LNCaP clone FGC (cell line): ENCODE data around the gene TBX20.

Experiments used
- DNase-seq: peaks from one replicate; pipeline ENCODE4 v3.0.0-alpha.2; 2011; ENCODE audit warnings: low read depth
- H3K4me3 ChIP-seq: 2 replicates; pipeline ENCODE4 v1.5.1; 2011; ENCODE audit warnings: mild to moderate bottlenecking, low read depth, low read length, control low read depth
- TF ChIP-seq, protein P1 (sequence below): IDR thresholded peaks from 2 replicates; pipeline ENCODE4 v1.5.1; 2012; ENCODE audit warnings: mild to moderate bottlenecking; ENCODE audit not compliant: control insufficient read depth, insufficient read depth; ENCODE audit errors: extremely low read depth

The TBX20 gene

DNA sequence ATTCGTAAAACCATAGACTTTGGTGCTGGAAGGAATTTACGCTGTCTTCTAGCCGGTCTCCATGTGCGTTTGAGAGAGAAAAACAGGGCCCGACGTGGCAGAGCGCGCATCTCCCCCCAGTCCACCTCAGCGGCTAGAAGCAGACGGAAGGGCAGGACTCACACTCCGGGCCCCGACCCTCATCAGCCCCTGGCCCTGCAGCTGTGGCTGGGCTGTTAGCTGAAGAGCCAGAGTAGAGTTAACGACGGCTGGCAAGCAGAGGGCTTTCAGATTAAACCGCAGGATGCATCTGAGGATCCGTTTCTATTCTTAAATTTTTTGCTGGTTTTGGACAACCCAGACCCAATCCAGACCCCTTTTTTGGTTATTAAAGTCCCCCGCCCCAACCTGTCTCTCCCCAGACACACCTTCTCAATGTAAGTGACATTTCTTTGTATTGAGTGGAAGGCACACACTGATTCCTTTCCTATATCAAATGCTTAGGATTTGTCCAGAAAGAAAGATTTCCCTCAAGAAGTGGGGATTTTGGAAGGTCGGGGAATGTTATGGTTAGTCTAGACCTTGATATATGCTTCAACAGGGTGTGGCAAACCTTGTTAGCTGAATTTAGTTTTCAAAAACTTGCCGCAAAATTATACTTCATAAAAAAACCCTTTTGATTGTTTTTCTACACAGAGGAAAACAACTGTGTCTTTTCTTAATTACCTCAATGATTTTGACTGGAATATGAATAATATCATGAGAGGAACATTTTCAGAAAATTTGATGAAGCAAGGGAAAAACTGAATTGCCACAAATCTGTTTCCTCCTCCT lies 1.7 kb upstream of the TBX20 start:
- no peak for DNase-seq
- TF ChIP-seq, protein P1, sequence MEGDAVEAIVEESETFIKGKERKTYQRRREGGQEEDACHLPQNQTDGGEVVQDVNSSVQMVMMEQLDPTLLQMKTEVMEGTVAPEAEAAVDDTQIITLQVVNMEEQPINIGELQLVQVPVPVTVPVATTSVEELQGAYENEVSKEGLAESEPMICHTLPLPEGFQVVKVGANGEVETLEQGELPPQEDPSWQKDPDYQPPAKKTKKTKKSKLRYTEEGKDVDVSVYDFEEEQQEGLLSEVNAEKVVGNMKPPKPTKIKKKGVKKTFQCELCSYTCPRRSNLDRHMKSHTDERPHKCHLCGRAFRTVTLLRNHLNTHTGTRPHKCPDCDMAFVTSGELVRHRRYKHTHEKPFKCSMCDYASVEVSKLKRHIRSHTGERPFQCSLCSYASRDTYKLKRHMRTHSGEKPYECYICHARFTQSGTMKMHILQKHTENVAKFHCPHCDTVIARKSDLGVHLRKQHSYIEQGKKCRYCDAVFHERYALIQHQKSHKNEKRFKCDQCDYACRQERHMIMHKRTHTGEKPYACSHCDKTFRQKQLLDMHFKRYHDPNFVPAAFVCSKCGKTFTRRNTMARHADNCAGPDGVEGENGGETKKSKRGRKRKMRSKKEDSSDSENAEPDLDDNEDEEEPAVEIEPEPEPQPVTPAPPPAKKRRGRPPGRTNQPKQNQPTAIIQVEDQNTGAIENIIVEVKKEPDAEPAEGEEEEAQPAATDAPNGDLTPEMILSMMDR = no peak
- H3K4me3 ChIP-seq = no peak overlapping the region

DNA sequence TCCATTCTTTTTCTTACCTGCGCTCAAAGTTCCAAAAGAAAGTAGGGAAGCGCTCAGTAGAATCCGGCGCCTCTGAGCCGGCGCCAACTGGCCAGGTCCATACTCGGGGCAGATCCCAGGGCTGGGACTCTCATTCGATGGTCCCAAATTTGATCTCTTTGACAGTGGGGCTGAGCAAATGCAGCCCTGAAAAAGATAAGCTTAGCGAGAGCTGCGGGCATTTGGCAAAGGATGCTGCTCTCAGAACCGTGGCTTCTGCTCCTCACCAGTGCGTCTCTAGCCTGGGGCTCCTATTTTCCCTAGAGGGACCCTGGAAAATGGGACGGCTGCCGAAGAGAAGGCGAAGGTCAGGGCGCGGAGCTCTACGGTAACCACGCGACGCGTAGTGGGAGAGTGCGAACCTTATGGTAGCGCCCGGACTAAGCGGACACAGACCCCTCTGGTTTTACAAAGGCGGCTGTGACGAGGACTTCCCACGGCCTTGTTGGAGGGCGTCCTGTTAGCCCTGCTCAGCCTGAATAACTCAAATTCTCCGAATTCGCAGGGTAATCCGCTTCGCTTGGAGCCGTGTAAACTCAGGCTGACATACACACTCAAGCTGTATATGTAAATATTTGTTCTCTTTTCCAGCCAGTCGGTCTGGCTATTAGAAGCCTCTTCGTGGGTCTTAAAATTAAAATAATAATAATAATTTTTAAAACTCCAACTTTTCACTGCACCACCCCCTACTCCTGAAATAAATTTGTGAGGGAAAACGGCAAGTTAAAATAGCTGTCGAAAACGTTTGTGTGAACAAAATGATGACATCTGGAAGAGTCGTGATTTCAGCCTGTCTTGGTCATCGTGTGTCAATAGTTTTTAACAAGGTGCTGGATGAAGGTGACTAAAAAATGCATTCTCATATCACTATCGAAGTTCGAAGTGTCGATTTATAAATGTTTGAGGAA lies 869 bp upstream of the TBX20 start:
- no peak overlapping the region for H3K4me3 ChIP-seq
- no peak for DNase-seq
- TF ChIP-seq, protein P1 = no peak

DNA sequence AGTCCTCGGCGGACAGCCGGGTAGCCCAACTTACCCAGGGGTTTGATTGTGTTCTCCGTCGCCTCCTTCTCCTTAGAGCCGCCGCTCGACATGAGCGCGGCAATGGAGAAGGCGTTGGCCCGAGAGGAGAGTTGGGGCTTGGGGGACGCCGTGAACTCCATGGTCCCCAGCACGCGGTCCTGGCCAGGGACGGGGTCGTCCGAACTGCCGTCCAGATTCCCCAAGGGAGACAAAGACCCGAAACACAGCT lies 515 bp downstream of the TBX20 start:
- DNase-seq = no peak
- no peak overlapping the region for H3K4me3 ChIP-seq

DNA sequence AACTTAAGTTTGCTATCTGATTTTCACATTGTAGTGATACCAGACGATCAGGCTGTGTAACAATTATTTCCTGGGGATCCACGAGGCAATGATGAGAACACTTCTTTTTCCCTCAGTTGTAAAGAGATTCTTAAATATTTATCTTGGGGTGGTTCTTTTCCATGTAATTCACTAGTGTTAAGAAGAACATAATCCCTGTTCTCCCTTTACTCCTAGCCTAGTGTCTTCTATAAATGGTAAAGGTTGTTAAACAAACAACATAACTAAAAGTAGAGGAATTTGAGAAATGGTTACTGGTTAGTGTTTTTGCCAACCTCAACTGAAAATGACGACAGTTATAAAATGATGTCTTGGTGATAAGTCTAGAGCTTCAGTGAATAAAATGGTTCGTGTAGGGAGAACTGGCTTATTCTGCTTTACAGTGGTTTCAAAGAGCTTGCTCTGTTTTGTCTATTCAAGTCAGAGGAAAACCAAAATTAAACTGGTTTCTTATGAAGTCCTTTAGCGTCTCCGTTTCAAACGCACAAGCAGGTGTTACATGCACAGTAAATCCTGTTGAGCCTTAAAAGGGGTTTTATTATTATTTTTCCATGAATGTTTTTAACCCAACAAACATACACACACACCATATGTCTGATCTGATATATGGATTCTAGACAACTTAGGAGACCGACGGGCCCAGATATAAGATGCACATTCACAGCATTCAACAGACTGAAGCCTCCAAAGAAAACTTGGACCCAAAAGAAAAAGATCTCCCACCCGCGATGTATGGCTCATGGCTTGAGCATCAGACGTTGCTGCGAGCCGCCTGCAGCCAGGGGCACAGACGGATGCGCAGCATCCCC lies 1.1 kb downstream of the TBX20 start:
- no peak for DNase-seq
- TF ChIP-seq, protein P1 = no peak
- H3K4me3 ChIP-seq = no peak overlapping the region

More for the DNA sequence above, 515 bp downstream of the TBX20 start:
- TF ChIP-seq, protein P1 = no peak

DNA sequence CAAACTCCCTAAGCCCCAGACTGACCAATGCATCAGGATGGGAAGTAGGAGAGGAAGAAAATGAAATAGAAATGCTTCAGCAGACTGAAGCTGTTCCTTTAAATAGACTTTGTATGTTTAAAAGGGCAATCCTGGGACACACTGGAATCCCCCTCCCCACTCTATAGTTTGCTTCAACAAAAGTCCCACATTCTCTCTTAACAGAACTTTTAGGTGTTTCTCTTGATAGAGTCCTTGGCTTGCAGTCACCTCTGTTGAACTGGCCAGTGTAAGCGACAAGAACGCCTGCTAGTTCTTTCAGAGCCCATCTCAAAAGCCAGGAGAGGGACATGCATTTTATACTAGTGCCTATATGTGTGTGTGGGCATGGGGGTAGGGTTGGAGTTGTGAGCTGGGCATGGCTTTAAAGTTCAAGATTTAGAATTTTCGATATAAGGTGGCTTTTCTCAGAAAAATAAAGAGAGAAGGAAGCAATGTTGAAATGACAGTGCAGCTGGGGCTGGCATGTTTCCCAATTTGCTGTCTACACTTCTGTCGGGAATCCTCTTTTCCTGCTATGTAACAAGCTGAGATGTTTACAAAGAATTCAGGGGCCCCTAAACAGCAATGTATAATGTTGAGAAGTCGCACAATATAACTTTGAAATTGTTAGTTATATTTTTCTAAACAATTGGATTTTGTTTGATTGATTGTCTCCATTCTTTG lies 2.1 kb downstream of the TBX20 start:
- H3K4me3 ChIP-seq = no peak overlapping the region
- TF ChIP-seq, protein P1 = no peak
- DNase-seq = no peak

DNA sequence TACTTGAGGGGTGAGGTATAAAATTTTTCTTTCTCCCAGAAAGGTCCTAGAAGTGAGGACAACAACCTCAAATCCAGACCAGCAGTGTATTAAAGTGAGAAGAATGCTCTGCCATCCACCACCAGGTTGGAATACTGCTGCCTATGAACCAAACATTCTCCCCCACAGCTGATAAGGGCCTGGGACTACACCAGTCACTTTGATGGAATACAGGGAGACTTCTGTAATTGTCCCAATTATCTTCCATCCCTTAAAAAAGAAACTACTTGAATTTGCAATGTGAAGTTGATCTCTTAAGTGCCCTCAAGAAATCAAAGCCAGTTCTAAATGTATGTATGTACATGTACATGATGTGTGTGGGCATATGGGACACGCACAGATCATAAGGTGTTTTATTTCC lies 3.0 kb downstream of the TBX20 start:
- H3K4me3 ChIP-seq = no peak overlapping the region
- DNase-seq = no peak
- TF ChIP-seq, protein P1 = no peak
